Neutrophil (primary cell): ENCODE measurements around the gene LAD1.

Experiments
- H3K27ac ChIP-seq: fragments of 200-600 bp; sonication (generic); 2 replicates; pipeline ENCODE4 v1.5.1; 2016; ENCODE audit warnings: mild to moderate bottlenecking, moderate library complexity
- H3K27me3 ChIP-seq: fragments of 200-600 bp; sonication (generic); 2 replicates; pipeline ENCODE4 v1.6.0; 2016; ENCODE audit warnings: mild to moderate bottlenecking
- H3K36me3 ChIP-seq: fragments of 200-600 bp; sonication (generic); 2 replicates; pipeline ENCODE4 v1.5.1; 2017
- H3K4me1 ChIP-seq, 2 experiments: fragments of 200-600 bp in 1 of 2; sonication (generic) in 1 of 2; 1 replicate in 1 of 2; 2 replicates in 1 of 2; pipeline versions ENCODE4 v1.5.1 to v1.6.1; 2013 to 2016; ENCODE audit warnings: low read depth in 1 of 2, low read length in 1 of 2, mild to moderate bottlenecking in 1 of 2, moderate library complexity in 1 of 2; ENCODE audit not compliant: control insufficient read depth in 1 of 2, insufficient read depth in 1 of 2
- H3K4me3 ChIP-seq, 2 experiments: fragments of 200-600 bp in 1 of 2; sonication (generic) in 1 of 2; 1 replicate in 1 of 2; 2 replicates in 1 of 2; pipeline ENCODE4 v1.5.1; 2013 to 2016; ENCODE audit warnings: low read depth in 1 of 2, low read length in 1 of 2, mild to moderate bottlenecking in 1 of 2, moderate library complexity in 1 of 2
- H3K9me3 ChIP-seq: fragments of 200-600 bp; sonication (generic); 2 replicates; pipeline ENCODE4 v1.5.1; 2016
- TF ChIP-seq, protein P1 (sequence below): fragments of 200-600 bp; sonication (generic); IDR thresholded peaks from 2 replicates; pipeline ENCODE4 v1.5.1; 2016; ENCODE audit warnings: antibody characterized with exemption

LAD1 gene

GRCh38 chr1:201391651-201392511 lies 7.2 kb downstream of the LAD1 start:
- peaks cover 19% of the 10 kb centered on the region for H3K27me3 ChIP-seq
- no peaks in the 10 kb centered on the region for H3K9me3 ChIP-seq
- H3K27ac ChIP-seq, result no peak overlapping the region
- no peaks in the 10 kb centered on the region for H3K36me3 ChIP-seq
- TF ChIP-seq, protein P1, sequence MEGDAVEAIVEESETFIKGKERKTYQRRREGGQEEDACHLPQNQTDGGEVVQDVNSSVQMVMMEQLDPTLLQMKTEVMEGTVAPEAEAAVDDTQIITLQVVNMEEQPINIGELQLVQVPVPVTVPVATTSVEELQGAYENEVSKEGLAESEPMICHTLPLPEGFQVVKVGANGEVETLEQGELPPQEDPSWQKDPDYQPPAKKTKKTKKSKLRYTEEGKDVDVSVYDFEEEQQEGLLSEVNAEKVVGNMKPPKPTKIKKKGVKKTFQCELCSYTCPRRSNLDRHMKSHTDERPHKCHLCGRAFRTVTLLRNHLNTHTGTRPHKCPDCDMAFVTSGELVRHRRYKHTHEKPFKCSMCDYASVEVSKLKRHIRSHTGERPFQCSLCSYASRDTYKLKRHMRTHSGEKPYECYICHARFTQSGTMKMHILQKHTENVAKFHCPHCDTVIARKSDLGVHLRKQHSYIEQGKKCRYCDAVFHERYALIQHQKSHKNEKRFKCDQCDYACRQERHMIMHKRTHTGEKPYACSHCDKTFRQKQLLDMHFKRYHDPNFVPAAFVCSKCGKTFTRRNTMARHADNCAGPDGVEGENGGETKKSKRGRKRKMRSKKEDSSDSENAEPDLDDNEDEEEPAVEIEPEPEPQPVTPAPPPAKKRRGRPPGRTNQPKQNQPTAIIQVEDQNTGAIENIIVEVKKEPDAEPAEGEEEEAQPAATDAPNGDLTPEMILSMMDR, result no peak
- H3K4me3 ChIP-seq, result no peak overlapping the region
- H3K4me1 ChIP-seq, result no peaks in the 10 kb centered on the region

DNA sequence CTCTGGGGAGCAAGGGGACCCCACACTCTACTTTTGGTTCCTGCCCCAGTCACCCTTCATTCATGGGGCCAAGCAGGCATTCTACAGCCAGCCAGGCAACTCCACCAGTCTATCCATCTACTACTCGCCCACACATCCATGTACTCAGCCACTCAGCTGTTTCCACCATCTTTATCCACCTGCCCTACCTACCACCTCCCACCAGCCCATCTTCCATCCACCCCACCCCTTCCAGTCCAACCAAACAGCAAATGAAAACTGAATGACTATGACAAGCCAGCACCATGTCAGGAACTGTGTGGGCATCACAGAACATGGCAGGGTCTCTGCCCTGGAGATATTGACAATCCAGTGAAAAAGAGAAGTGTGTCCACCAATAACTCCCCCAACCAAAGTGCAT lies 7.9 kb downstream of the LAD1 start:
- H3K4me1 ChIP-seq, result no peaks in the 10 kb centered on the region
- no peak overlapping the region for H3K27ac ChIP-seq
- no peak overlapping the region for H3K4me3 ChIP-seq
- H3K36me3 ChIP-seq, result no peaks in the 10 kb centered on the region
- no peaks in the 10 kb centered on the region for H3K9me3 ChIP-seq
- TF ChIP-seq, protein P1, result no peak
- H3K27me3 ChIP-seq, result peaks cover 17% of the 10 kb centered on the region

DNA sequence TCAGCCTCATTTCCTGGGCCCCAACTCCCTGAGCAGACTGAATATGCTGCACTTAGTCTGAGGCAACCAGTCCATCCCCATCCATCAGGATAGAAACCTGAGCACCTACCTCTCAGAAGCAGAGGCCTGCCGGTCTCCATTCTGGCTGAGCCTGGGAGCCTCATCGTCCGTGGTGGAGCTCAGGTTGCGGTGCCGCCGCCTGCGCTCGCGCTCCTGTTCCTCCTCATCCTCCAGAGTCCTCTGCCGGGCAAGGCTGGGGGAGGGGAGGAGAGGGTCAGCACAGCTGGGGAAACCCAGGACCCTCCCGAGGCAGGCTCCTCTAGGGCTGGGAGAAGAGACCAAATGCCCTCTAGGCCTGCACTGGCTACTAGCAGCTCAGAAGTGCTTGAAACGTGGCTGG lies 10.1 kb downstream of the LAD1 start:
- Histone ChIP-seq H3K4me1 (no peaks in the 10 kb centered on the region), H3K36me3 (no peaks in the 10 kb centered on the region), H3K27me3 (peaks cover 23% of the 10 kb centered on the region), H3K27ac (no peak overlapping the region), H3K4me3 (no peak overlapping the region), H3K9me3 (no peaks in the 10 kb centered on the region)
- TF ChIP-seq, protein P1, result no peak

- H3K4me1 ChIP-seq, result no peaks in the 10 kb centered on the region
- H3K27me3 ChIP-seq, result peaks cover 15% of the 10 kb centered on the region
- H3K36me3 ChIP-seq, result no peaks in the 10 kb centered on the region
- H3K4me3 ChIP-seq, result no peak overlapping the region
- H3K27ac ChIP-seq, result no peak overlapping the region
- TF ChIP-seq, protein P1, result no peak
- no peaks in the 10 kb centered on the region for H3K9me3 ChIP-seq
These were observed 12.9 kb downstream of the LAD1 start for GRCh38 chr1:201386208-201386607.

DNA sequence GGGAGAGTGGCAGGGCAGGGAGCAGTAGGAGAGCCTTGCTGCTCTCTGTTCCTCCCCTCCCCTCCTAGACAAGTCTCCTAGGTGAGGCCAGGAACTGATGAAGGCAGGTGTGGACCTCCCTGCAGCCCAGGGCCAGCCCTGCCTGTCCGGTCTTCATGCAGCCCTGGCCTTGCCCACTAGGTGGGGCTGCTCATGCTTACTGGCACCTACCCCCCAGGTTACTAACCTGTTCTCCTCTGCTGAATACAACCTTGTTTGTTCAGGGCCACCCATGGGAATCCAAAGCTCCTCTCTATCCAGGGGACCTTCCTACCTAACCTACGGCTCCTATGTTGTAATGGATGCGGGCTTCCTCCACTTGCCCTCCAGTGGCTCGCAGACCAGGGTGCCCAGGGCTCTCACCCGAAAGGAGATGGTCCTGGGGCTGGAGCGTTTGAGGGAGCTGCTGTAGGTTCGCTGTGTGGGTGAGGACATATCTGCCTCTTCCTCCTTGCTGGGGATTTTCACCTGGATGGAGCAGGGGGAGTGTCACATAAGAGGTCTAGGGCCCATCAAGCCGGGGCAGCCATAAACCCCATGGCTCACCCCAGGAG lies 13.7 kb downstream of the LAD1 start:
- Histone ChIP-seq H3K4me3 (no peak overlapping the region), H3K9me3 (no peaks in the 10 kb centered on the region), H3K27ac (no peak overlapping the region), H3K27me3 (peaks cover 15% of the 10 kb centered on the region), H3K4me1 (no peaks in the 10 kb centered on the region), H3K36me3 (no peaks in the 10 kb centered on the region)
- TF ChIP-seq, protein P1, result no peak
